Fibroblast of gingiva (primary cell): ENCODE results near the gene CORO7.
"Not testable (repeated sequence)": the region's sequence is repeated elsewhere in the genome, so short reads cannot be mapped to it uniquely, and the experiment has no call there.

Source experiments
- DNase-seq: peaks from one replicate; pipeline ENCODE4 v3.0.0-alpha.2; 2011; ENCODE audit warnings: low read depth

Gene CORO7

GRCh38 chr16:4336701-4337539, 79.5 kb downstream of the CORO7 start:
- no peak for DNase-seq

GRCh38 chr16:4334724-4335495, 81.5 kb downstream of the CORO7 start:
- no peak for DNase-seq

GRCh38 chr16:4333714-4334113, 82.7 kb downstream of the CORO7 start:
- DNase-seq = not testable (repeated sequence)

GRCh38 chr16:4333308-4333638, 83.1 kb downstream of the CORO7 start:
- DNase-seq = no peak

GRCh38 chr16:4332623-4333307, 83.6 kb downstream of the CORO7 start:
- DNase-seq = no peak

- no peak for DNase-seq
These were observed 84.3 kb downstream of the CORO7 start for GRCh38 chr16:4332083-4332482.

GRCh38 chr16:4330277-4330874, 86.0 kb downstream of the CORO7 start:
- DNase-seq = peak; percentile 61

GRCh38 chr16:4328782-4329775, 87.3 kb downstream of the CORO7 start:
- DNase-seq = no peak

GRCh38 chr16:4328046-4328781, 88.2 kb downstream of the CORO7 start:
- DNase-seq = peak; percentile 70

GRCh38 chr16:4327386-4328045, 88.9 kb downstream of the CORO7 start:
- no peak for DNase-seq

- DNase-seq = no peak
These were observed 91.1 kb downstream of the CORO7 start for GRCh38 chr16:4325253-4325758.

GRCh38 chr16:4324492-4325252, 91.7 kb downstream of the CORO7 start:
- DNase-seq = no peak

GRCh38 chr16:4323845-4324488, 92.4 kb downstream of the CORO7 start:
- DNase-seq = peak; percentile 54

GRCh38 chr16:4323071-4323844, 93.1 kb downstream of the CORO7 start:
- no peak for DNase-seq

GRCh38 chr16:4322121-4323052, 94.0 kb downstream of the CORO7 start:
- no peak for DNase-seq
